Adipose tissue (tissue), 3 donors: ENCODE results near the gene ACSS1. TPM values are rescaled to one million over a fixed set of nuclear protein-coding genes. Genes with fewer than 3 reads are reported as not detected.
"Not testable (repeated sequence)": the region's sequence is repeated elsewhere in the genome, so short reads cannot be mapped to it uniquely, and the experiment has no call there.

ENCODE experiments used
- H3K27ac ChIP-seq: one replicate; pipeline ENCODE4 v1.5.1; 2013; ENCODE audit warnings: low read depth, low read length
- WGBS, 3 donors: extraction: QIAGEN DNeasy Blood & Tissue Kit; methylation state at CpG; one replicate each; pipeline ENCODE4 v1.1.7; 2013; 5-methylcytosine and 5-hydroxymethylcytosine counted together
- polyA plus RNA-seq, 3 donors: library from polyadenylated mRNA; stranded (reverse); fragments of 200-250 nt; gene quantifications; one replicate each; pipeline ENCODE4 v1.2.3, GENCODE V29; 2013
- donor health status: healthy with polysubstance abuse.
- donor health status: Bipolar disorder and iron deficiency.
- donor health status: healthy.

Gene ACSS1
- polyA plus RNA-seq, 3 donors = 9.1 to 27.2 (median 9.3) TPM

- H3K27ac ChIP-seq = no peak overlapping the region
- WGBS, 3 donors = 92 to 95% (median 93%) methylated on average over 11 of the region's 11 CpGs
Observed at GRCh38 chr20:25008388-25009217, 49.3 kb downstream of the ACSS1 start.

- H3K27ac ChIP-seq = no peak overlapping the region
- WGBS, 3 donors = 92 to 96% (median 96%) methylated on average over 22 of the region's 22 CpGs
Observed at GRCh38 chr20:25007491-25008305, 50.2 kb downstream of the ACSS1 start.

- 81 to 91% (median 84%) methylated on average over 12 of the region's 12 CpGs for WGBS, 3 donors
- no peak overlapping the region for H3K27ac ChIP-seq
Observed at GRCh38 chr20:25006431-25007167, 51.3 kb downstream of the ACSS1 start.

GRCh38 chr20:25005661-25006060, 52.3 kb downstream of the ACSS1 start:
- no peak overlapping the region for H3K27ac ChIP-seq
- 81 to 92% (median 89%) methylated on average over 8 of the region's 8 CpGs for WGBS, 3 donors

- no peak overlapping the region for H3K27ac ChIP-seq
- WGBS, 3 donors = 46 to 76% (median 68%) methylated on average over 2 of the region's 2 CpGs
Observed at GRCh38 chr20:25005220-25005619, 52.7 kb downstream of the ACSS1 start.

GRCh38 chr20:25003002-25003401, 54.9 kb downstream of the ACSS1 start:
- WGBS, 3 donors = 73 to 94% (median 94%) methylated on average over 1 of the region's 1 CpG

GRCh38 chr20:25001323-25001722, 56.6 kb downstream of the ACSS1 start:
- H3K27ac ChIP-seq = not testable (repeated sequence)
- 79 to 97% (median 94%) methylated on average over 4 of the region's 4 CpGs for WGBS, 3 donors

More at GRCh38 chr20:25003002-25003401, 54.9 kb downstream of the ACSS1 start:
- no peak overlapping the region for H3K27ac ChIP-seq

GRCh38 chr20:25000268-25000801, 57.6 kb downstream of the ACSS1 start:
- H3K27ac ChIP-seq = no peak overlapping the region
- WGBS, 3 donors = 25 to 36% (median 33%) methylated on average over 4 of the region's 4 CpGs

GRCh38 chr20:24999568-24999967, 58.4 kb downstream of the ACSS1 start:
- H3K27ac ChIP-seq = no peak overlapping the region
- 84 to 91% (median 89%) methylated on average over 3 to 4 of the region's 4 CpGs for WGBS, 3 donors

- H3K27ac ChIP-seq = no peak overlapping the region
- WGBS, 3 donors = 72 to 82% (median 80%) methylated on average over 12 of the region's 12 CpGs
Observed at GRCh38 chr20:24998631-24999445, 59.1 kb downstream of the ACSS1 start.

- 72 to 81% (median 73%) methylated on average over 3 of the region's 3 CpGs for WGBS, 3 donors
- H3K27ac ChIP-seq = no peak overlapping the region
Observed at GRCh38 chr20:24998121-24998520, 59.8 kb downstream of the ACSS1 start.

GRCh38 chr20:24996449-24997377, 61.2 kb downstream of the ACSS1 start:
- no peak overlapping the region for H3K27ac ChIP-seq
- 57 to 74% (median 74%) methylated on average over 9 of the region's 9 CpGs for WGBS, 3 donors

- no peak overlapping the region for H3K27ac ChIP-seq
- WGBS, 3 donors = 72 to 89% (median 76%) methylated on average over 9 of the region's 9 CpGs
Observed at GRCh38 chr20:24995741-24996448, 62.0 kb downstream of the ACSS1 start.

- 33 to 41% (median 39%) methylated on average over 20 of the region's 20 CpGs for WGBS, 3 donors
- H3K27ac ChIP-seq = no peak overlapping the region
Observed at GRCh38 chr20:24994470-24995368, 63.2 kb downstream of the ACSS1 start.

GRCh38 chr20:24994186-24994465, 63.8 kb downstream of the ACSS1 start:
- no peak overlapping the region for H3K27ac ChIP-seq
- WGBS, 3 donors = 76 to 92% (median 89%) methylated on average over 1 of the region's 1 CpG
